GM23248 (cell line): ENCODE measurements around the gene VHLL.

Experiments
- EZH2 ChIP-seq: fragments of 200-600 bp; sonication (generic); IDR thresholded peaks from 2 replicates; pipeline ENCODE4 v1.6.1; 2018; ENCODE audit warnings: antibody characterized with exemption, mild to moderate bottlenecking; ENCODE audit not compliant: insufficient read depth, poor library complexity, severe bottlenecking
- EZH2phosphoT487 ChIP-seq: fragments of 200-600 bp; sonication (generic); IDR thresholded peaks from 2 replicates; pipeline ENCODE4 v1.6.1; 2018; ENCODE audit warnings: antibody characterized with exemption, moderate library complexity, mild to moderate bottlenecking, low read depth; ENCODE audit not compliant: insufficient read depth

GRCh38 chr1:156281281-156281680 lies 17.8 kb downstream of the VHLL start:
- no peak for TF ChIP-seq EZH2phosphoT487
- TF ChIP-seq EZH2 = no peak
